Left kidney (tissue), 2 donors: ENCODE data around the gene MAP4K2. TPM values are rescaled to one million over a fixed set of nuclear protein-coding genes. Genes with fewer than 3 reads are reported as not detected.

ENCODE experiments used
- DNase-seq: peaks from one replicate; pipeline ENCODE4 v3.0.0-alpha.2; 2013
- polyA plus RNA-seq: library from polyadenylated mRNA; unstranded; fragments of 120-200 nt; gene quantifications from one replicate; pipeline ENCODE4 v1.2.1, GENCODE V29; 2013; ENCODE audit not compliant: insufficient read length

The MAP4K2 gene
- polyA plus RNA-seq, 1 donor: 17.4 TPM

GRCh38 chr11:64814712-64815187, 11.7 kb upstream of the MAP4K2 start:
- no peak for DNase-seq

GRCh38 chr11:64813826-64814225, 10.8 kb upstream of the MAP4K2 start:
- no peak for DNase-seq

GRCh38 chr11:64810891-64811272, 7.9 kb upstream of the MAP4K2 start:
- DNase-seq: no peak

GRCh38 chr11:64810271-64810890, 7.4 kb upstream of the MAP4K2 start, which contains the start of gene MEN1:
MEN1 (minus strand) TSS chr11:64810551; CDS start chr11:64810109, 442 bp downstream.
- DNase-seq: peak; percentile 96

- DNase-seq: no peak
Measured at GRCh38 chr11:64809781-64810241, 6.8 kb upstream of the MAP4K2 start.

- no peak for DNase-seq
Measured at GRCh38 chr11:64805481-64805880, 2.5 kb upstream of the MAP4K2 start.

- no peak for DNase-seq
Measured at GRCh38 chr11:64804346-64805210, 1.6 kb upstream of the MAP4K2 start.

- DNase-seq: no peak
Measured at GRCh38 chr11:64803846-64804345, 882 bp upstream of the MAP4K2 start.

- DNase-seq: no peak
Measured at GRCh38 chr11:64802370-64803157, 450 bp downstream of the MAP4K2 start.

GRCh38 chr11:64801561-64802369, 1.2 kb downstream of the MAP4K2 start:
- no peak for DNase-seq

GRCh38 chr11:64801158-64801464, 1.9 kb downstream of the MAP4K2 start:
- DNase-seq: no peak

- DNase-seq: no peak
Measured at GRCh38 chr11:64800303-64801157, 2.5 kb downstream of the MAP4K2 start.

- DNase-seq: no peak
Measured at GRCh38 chr11:64799623-64800302, 3.3 kb downstream of the MAP4K2 start.

GRCh38 chr11:64799256-64799622, 3.8 kb downstream of the MAP4K2 start:
- DNase-seq: no peak

GRCh38 chr11:64796757-64797541, 6.1 kb downstream of the MAP4K2 start:
- DNase-seq: no peak

GRCh38 chr11:64796047-64796756, 6.8 kb downstream of the MAP4K2 start:
- no peak for DNase-seq

- DNase-seq: no peak
Measured at GRCh38 chr11:64794526-64794925, 8.5 kb downstream of the MAP4K2 start.
